GM18858 (cell line): ENCODE results near the gene TTLL11.

Experiments
- ATAC-seq: cut with Tn5 transposase; IDR thresholded peaks from one replicate; pipeline ENCODE4 v1.9.1; 2021; ENCODE audit not compliant: unreplicated experiment

The TTLL11 gene

DNA sequence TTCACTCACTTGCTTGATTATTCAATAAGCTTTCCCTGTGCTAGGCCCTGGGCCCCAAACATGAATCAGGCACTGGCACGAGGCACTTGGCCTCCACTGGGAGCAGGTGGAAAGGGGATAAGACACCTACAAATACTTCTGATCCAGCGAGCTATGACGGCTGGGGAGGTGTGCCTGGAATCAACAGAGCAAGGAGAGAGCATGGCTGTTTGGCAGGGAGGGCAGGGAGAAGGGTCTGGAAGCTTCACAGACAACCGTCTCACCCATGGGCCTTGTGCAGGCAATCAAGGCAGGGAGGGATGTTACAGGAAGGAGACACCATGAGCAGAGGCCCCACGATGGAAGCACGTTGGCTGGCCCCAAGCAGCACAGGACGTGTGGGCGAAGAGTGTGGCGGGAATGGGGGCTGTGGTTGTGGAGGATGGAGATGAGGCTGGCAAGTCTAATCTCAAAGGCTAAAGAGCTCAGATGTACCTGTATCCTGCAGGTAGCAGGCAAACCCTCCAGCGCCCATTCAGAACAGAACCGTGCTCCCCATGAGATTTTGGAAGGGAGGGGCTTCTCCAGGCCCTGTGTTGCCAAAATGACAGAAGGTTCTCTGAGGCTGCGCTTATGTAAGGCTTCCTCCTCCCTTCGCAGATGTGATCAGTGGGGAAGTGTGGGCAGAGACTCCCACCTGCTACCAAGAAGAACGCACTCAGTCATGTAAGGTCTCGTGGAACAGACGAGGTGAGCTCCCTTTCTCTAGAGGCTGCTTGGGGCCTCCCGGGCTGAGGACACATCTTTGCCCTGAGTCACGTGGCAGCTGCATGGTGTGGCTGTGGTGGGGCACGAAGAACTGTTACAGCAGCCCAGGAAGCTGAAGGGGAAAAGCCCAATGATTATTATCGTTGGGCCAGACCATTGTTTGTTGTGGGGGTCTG lies 252.0 kb downstream of the TTLL11 start:
- ATAC-seq: no peak

GRCh38 chr9:121839726-121840500 lies 253.2 kb downstream of the TTLL11 start:
- ATAC-seq: peak; percentile 90

DNA sequence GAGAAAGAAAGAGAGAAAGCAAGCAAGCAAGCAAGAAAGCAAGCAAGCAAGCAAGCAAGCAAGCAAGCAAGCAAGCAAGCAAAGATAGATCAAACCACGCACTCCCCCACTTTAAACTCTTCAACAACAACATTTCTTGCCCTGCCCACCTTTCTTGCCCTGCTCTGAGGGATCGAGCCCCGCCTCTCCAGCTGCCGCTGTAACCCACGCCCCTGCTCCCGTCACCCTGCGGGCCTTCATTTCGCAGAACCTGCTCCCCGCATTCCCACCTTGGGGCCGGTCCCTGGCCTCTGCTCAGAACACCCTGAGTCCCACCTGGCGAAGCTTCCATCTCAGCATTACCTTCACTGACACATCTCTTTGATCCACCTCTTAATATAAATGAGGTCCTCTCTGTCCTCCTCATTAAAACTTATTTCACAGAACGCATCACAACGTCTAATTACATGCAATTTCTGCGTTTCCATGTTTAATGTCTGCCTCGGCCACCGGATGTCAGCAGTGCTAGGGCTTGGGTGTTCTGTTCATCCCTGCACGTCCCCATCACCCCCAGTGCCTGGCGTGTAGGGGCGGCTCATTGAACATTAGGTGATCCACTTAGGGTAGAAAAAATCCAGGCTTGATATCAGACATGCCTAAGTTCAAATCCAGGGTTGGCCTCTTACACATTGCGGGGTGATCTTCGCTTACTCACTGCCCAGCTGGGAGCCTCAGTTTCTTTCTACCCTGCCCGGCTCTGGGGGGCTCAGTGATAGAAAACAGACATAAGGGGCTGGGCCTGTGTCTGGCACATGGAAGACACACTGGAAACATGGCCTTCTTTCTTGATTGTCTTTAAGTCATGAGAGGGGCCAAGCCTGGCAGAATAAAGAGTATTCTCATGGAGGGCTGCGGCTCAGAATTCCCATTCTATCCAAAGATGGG lies 254.1 kb downstream of the TTLL11 start:
- no peak for ATAC-seq

GRCh38 chr9:121837113-121837961 lies 255.8 kb downstream of the TTLL11 start:
- no peak for ATAC-seq

- no peak for ATAC-seq
Measured at GRCh38 chr9:121836366-121836885, 256.7 kb downstream of the TTLL11 start.

- ATAC-seq: no peak
Measured at GRCh38 chr9:121835587-121836365, 257.3 kb downstream of the TTLL11 start.

DNA sequence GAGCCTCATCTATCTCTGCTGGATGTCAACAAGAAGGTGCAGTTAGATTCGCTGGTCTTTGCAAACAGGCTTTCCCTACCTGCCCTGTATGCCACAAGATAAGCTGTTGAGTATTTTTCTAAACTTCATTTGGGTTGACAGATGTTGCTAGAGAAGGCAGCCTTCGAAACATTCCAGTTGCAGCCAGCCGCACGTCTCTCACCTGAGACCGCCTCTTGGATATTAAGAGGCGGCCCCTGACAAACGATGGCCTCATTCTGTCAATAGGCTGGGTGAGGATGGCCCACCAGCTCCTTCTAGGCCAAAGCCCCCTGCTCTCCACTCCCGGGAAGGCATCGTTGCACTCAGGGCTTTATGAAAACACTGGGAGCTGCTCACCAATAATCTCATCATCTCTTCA lies 260.0 kb downstream of the TTLL11 start:
- ATAC-seq: no peak

DNA sequence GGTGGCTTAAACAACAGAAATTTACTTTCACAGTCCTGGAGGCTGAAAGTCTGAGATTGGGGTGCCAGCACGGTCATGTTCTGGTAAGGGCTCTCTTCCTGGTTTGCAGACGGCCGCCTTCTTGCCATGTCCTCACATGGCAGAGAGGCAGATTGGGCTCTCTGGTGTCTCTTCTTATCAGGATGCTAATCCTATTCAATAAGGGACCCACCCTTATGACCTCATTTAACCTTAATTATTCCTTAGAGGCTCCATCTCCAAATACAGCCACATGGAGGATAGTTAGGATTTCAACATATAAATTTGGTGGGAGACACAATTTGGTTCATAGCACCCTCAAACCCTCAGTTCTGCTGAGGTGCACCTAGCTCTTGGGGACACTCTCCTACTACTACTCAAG lies 261.2 kb downstream of the TTLL11 start:
- ATAC-seq: no peak

- ATAC-seq: no peak
Measured at GRCh38 chr9:121830441-121831140, 262.5 kb downstream of the TTLL11 start.

DNA sequence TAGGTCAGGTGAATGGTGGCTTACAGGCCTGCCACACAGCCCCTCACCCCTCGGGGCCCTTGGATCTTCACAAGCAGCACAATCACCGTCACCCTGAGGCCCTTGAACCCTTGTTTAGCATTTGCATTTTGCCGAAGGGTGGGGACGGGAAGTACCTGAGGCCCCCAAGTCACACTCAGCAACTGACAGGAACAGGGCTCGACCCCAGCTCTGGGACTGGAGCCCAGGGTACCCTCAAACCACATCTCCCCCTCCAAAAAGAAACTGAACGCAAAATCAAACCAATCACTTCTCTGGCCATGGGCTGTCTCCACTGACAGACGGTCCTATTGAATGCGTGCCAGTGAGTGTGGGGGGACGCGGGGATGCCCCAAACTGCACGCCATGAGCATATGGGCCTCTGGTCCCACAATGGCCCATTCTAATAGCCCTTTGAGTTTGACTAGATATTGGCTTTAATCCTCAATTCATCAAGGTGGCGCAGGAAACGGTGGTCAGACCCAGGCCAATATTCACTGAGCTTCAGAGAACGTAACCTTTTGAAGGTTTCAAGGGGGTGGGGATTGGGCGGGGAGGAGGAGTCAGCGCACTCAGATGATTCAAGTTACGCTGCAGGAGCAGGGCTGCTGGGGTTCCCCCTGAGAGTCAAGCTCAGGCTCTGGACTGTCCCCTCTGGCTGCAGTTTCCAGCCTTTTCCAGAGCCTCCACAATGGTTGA lies 265.7 kb downstream of the TTLL11 start:
- no peak for ATAC-seq

GRCh38 chr9:121826711-121827110 lies 266.4 kb downstream of the TTLL11 start:
- ATAC-seq: no peak

GRCh38 chr9:121825031-121825691 lies 267.9 kb downstream of the TTLL11 start:
- no peak for ATAC-seq

DNA sequence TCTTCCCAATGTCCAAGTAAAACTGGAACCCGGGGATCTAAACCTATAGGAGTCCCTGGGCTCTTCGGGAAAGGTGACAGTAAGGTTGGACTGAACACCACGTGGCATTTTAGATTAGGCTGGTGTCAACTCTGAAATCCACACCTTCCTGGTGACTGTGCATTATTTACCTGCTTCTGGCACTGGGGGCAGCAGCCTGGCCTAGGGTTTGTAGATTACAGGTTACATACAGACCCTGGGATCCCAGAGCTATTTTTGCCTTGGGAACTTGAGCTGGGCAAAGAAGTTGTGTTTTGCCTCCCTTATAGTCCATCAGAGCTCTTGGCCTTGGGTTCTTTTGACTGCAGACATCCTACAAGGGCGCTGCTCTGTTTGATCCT lies 268.5 kb downstream of the TTLL11 start:
- ATAC-seq: no peak

GRCh38 chr9:121823451-121824169 lies 269.5 kb downstream of the TTLL11 start:
- no peak for ATAC-seq

DNA sequence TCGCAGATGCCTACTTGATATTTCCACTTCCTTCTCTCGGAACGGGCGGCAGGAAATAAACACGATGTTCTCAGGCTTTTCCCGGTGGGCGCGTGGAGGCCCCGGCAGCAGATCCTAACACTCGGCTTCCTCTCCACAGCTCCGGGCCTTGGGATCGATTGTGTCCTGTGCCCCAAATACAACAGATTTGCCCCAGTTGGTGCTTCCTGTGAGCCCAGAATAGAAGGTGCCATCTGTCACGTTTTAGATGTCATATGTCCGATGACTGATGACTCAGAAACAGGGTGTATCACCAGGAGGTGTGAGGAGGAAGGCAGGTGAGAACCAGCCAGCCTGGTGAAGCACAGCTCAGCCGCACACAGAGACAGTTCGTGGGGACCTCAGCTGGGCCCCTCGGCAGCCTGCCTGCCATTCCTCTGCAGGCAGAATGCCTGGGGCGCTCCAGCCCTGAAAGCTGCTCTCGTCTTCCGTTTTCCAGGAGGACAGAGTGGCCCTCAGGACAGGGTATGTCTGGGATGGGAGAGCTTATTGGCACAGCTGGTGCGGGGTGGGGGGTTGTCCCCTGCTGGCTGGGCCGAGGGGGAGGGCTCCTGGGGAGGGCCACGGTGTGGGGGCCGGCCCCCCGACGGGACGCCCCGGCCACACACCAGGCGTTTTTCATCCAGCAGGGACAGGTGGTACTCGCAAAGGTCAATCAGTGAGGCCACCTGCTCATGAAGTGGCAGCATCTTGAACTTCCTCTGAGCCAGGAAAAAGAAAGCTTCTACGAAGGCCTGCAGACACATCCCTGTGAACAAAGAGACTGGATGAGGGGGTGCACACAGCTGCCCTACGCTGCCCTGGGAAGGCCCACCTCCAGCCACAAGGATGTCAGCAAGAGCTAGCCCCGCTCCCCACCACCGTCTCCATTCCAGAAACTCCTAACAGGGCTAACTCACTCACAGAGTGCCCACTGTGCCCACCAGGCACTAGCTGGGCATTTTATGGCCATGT lies 270.7 kb downstream of the TTLL11 start:
- no peak for ATAC-seq
